Transverse colon (tissue), 4 donors: ENCODE data around the gene AIFM2. TPM values are rescaled to one million over a fixed set of nuclear protein-coding genes. Genes with fewer than 3 reads are reported as not detected.

ENCODE experiments used
- DNase-seq: peaks from one replicate; pipeline ENCODE4 v3.0.0-alpha.2; 2019
- H3K27ac ChIP-seq, 4 donors: fragments of 200-600 bp; sonication (generic); 2 replicates each; pipeline ENCODE4 v1.5.1; 2016 to 2018; ENCODE audit warnings: inconsistent platforms in 4 of 4
- H3K27me3 ChIP-seq: fragments of 200-600 bp; sonication (generic); 2 replicates; pipeline ENCODE4 v1.5.1; 2017; ENCODE audit warnings: inconsistent platforms
- H3K36me3 ChIP-seq, 4 donors: fragments of 200-600 bp; sonication (generic); 2 replicates each; pipeline ENCODE4 v1.5.1; 2017 to 2019; ENCODE audit warnings: inconsistent platforms in 4 of 4
- H3K4me1 ChIP-seq, 4 donors: fragments of 200-600 bp; sonication (generic); 2 replicates each; pipeline ENCODE4 v1.5.1; 2017 to 2020; ENCODE audit warnings: inconsistent platforms in 4 of 4
- H3K4me3 ChIP-seq, 4 donors: fragments of 200-600 bp; sonication (generic); 1 replicate in 1 of 4; 2 replicates in 3 of 4; pipeline versions ENCODE4 v1.5.1 to v1.6.1; 2017 to 2019; ENCODE audit warnings: inconsistent platforms in 4 of 4
- H3K9me3 ChIP-seq, 2 donors: fragments of 200-600 bp; sonication (generic); 2 replicates each; pipeline ENCODE4 v1.5.1; 2017 to 2019; ENCODE audit warnings: inconsistent platforms in 2 of 2
- CTCF ChIP-seq, 5 experiments: fragments of 200-600 bp in 3 of 5; fragments of 450-650 bp in 2 of 5; sonication (generic) in 3 of 5; IDR thresholded peaks; 1 replicate in 2 of 5; 2 replicates in 3 of 5; pipeline ENCODE4 v1.5.1; 2016 to 2017; ENCODE audit warnings: antibody characterized with exemption in 5 of 5, inconsistent platforms in 3 of 5, mild to moderate bottlenecking in 2 of 5, moderate library complexity in 1 of 5
- EP300 ChIP-seq: sonication (generic); formaldehyde crosslinking; IDR thresholded peaks from one replicate; pipeline ENCODE4 v1.6.1; 2017; ENCODE audit warnings: antibody characterized with exemption, low read depth
- POLR2A ChIP-seq: fragments of 450-650 bp; IDR thresholded peaks from one replicate; pipeline ENCODE4 v1.6.1; 2016; ENCODE audit warnings: antibody characterized with exemption, mild to moderate bottlenecking, moderate library complexity
- POLR2AphosphoS5 ChIP-seq, 3 donors: sonication (generic); formaldehyde crosslinking; IDR thresholded peaks; one replicate each; pipeline ENCODE4 v1.6.1; 2016; ENCODE audit warnings: antibody characterized with exemption in 3 of 3
- WGBS, 2 donors: methylation state at CpG; one replicate each; pipeline ENCODE4 v1.1.5; 2018; ENCODE audit warnings: low coverage in 1 of 2; 5-methylcytosine and 5-hydroxymethylcytosine counted together
- in situ Hi-C, 4 donors: fragments of 200-750 bp; cut with MboI; loops; one replicate each; pipeline versions ENCODE4 v1.15.0 to v1.15.1; 2017; ENCODE audit warnings: low sequenced_read_pairs in 3 of 4, low pct_ligation_motif_present in 1 of 4, low pct_unique_long_range_greater_than_20kb in 1 of 4
- intact Hi-C: fragments of 100-400 bp; cut with DNase I; formaldehyde crosslinking; loops from one replicate; pipeline ENCODE4 v1.15.1; 2023; ENCODE audit warnings: low total_unique reads
- total RNA-seq, 4 donors: library from RNA; depleted of rRNA; stranded (reverse); fragments of >200 nt; gene quantifications; one replicate each; pipeline ENCODE4 v1.1.0, GENCODE V29; 2016

Gene AIFM2
- total RNA-seq, 4 donors from 2014 or later: 3.8 to 27.0 (median 23.9) TPM

- in situ Hi-C loops (no loop called here), intact Hi-C loops (no loop called here)
- no peaks in the 10 kb centered on the region for H3K4me1 ChIP-seq
- no peaks in the 10 kb centered on the region for H3K9me3 ChIP-seq
- no peak overlapping the region for H3K4me3 ChIP-seq
- no peak for DNase-seq
- TF ChIP-seq EP300: no peak
- no peak for TF ChIP-seq POLR2A
- no peak for TF ChIP-seq CTCF (IDR thresholded peaks at IDR 0.05)
- TF ChIP-seq POLR2AphosphoS5 (IDR thresholded peaks at IDR 0.05): no peak
- 89% methylated on average over 10 of the region's 10 CpGs; no CpG with 5 or more reads in 1 of the 2 donors for WGBS, 2 donors
- no peak overlapping the region for H3K27ac ChIP-seq
- peaks cover 0 to 24% (median 2%) of the 10 kb centered on the region in 4 donors for H3K36me3 ChIP-seq
- no peaks in the 10 kb centered on the region for H3K27me3 ChIP-seq
These were observed 15.0 kb downstream of the AIFM2 start for GRCh38 chr10:70117646-70118045.

- intact Hi-C loops: no loop called here
- in situ Hi-C loops: no loop called here
- TF ChIP-seq POLR2AphosphoS5 (IDR thresholded peaks at IDR 0.05) (no peak), CTCF (IDR thresholded peaks at IDR 0.05) (peak; percentile 86 to 93 (median 91)), EP300 (no peak), POLR2A (no peak)
- no peaks in the 10 kb centered on the region for H3K27me3 ChIP-seq
- peak; percentile 70 for DNase-seq
- 40 to 44% methylated on average over 2 to 12 of the region's 12 CpGs for WGBS, 2 donors
- H3K27ac ChIP-seq: no peak overlapping the region
- peaks cover 0 to 24% (median 2%) of the 10 kb centered on the region in 4 donors for H3K36me3 ChIP-seq
- no peaks in the 10 kb centered on the region for H3K9me3 ChIP-seq
- H3K4me3 ChIP-seq: no peak overlapping the region
- H3K4me1 ChIP-seq: no peaks in the 10 kb centered on the region
These were observed 16.5 kb downstream of the AIFM2 start for GRCh38 chr10:70115948-70116682.

- Histone ChIP-seq H3K4me3 (no peak overlapping the region), H3K27me3 (no peaks in the 10 kb centered on the region), H3K9me3 (no peaks in the 10 kb centered on the region), H3K27ac (no peak overlapping the region), H3K4me1 (no peaks in the 10 kb centered on the region), H3K36me3 (peaks cover 0 to 18% (median 7%) of the 10 kb centered on the region in 4 donors)
- in situ Hi-C loops (no loop called here), intact Hi-C loops (no loop called here)
- WGBS, 2 donors: 92 to 100% methylated on average over 1 to 15 of the region's 15 CpGs
- TF ChIP-seq POLR2A (no peak), EP300 (no peak)
- no peak for DNase-seq
These were observed 17.7 kb downstream of the AIFM2 start for GRCh38 chr10:70114902-70115301.

GRCh38 chr10:70112071-70112470 lies 20.6 kb downstream of the AIFM2 start:
- 92 to 95% methylated on average over 7 to 8 of the region's 8 CpGs for WGBS, 2 donors
- in situ Hi-C loops (no loop called here), intact Hi-C loops (no loop called here)
- no peak overlapping the region for H3K4me3 ChIP-seq
- TF ChIP-seq POLR2AphosphoS5 (IDR thresholded peaks at IDR 0.05): no peak
- TF ChIP-seq CTCF (IDR thresholded peaks at IDR 0.05): no peak
- no peak for TF ChIP-seq POLR2A
- no peak for TF ChIP-seq EP300
- no peaks in the 10 kb centered on the region for H3K27me3 ChIP-seq
- no peak overlapping the region for H3K27ac ChIP-seq
- DNase-seq: no peak
- peaks cover 0 to 13% (median 6%) of the 10 kb centered on the region in 4 donors for H3K36me3 ChIP-seq
- no peaks in the 10 kb centered on the region for H3K4me1 ChIP-seq
- no peaks in the 10 kb centered on the region for H3K9me3 ChIP-seq

GRCh38 chr10:70111496-70111895 lies 21.1 kb downstream of the AIFM2 start:
- no peak overlapping the region for H3K27ac ChIP-seq
- DNase-seq: no peak
- in situ Hi-C loops: no loop called here
- H3K27me3 ChIP-seq: no peaks in the 10 kb centered on the region
- no peak for TF ChIP-seq CTCF (IDR thresholded peaks at IDR 0.05)
- TF ChIP-seq POLR2AphosphoS5 (IDR thresholded peaks at IDR 0.05): no peak
- no peak for TF ChIP-seq EP300
- TF ChIP-seq POLR2A: no peak
- no peaks in the 10 kb centered on the region for H3K9me3 ChIP-seq
- no peak overlapping the region for H3K4me3 ChIP-seq
- 96 to 97% methylated on average over 6 to 22 of the region's 22 CpGs for WGBS, 2 donors
- intact Hi-C loops: no loop called here
- H3K36me3 ChIP-seq: peaks cover 0 to 13% (median 6%) of the 10 kb centered on the region in 4 donors
- H3K4me1 ChIP-seq: no peaks in the 10 kb centered on the region
